Effector memory CD4-positive, alpha-beta T cell (primary cell): ENCODE results near the gene HDDC2.

Experiments used
- DNase-seq, 3 donors: peaks; one replicate each; pipeline ENCODE4 v3.0.0-alpha.2; 2020
- H3K27ac ChIP-seq: 2 replicates; pipeline ENCODE4 v1.7.0; 2013; ENCODE audit warnings: mild to moderate bottlenecking, low read length, moderate library complexity; ENCODE audit not compliant: insufficient read depth, poor library complexity, severe bottlenecking
- H3K27me3 ChIP-seq: replicated peaks from 2 replicates; pipeline ENCODE4 v1.7.0; 2013; ENCODE audit warnings: mild to moderate bottlenecking, low read length; ENCODE audit not compliant: insufficient read depth, control insufficient read depth, poor library complexity, severe bottlenecking
- H3K36me3 ChIP-seq: 2 replicates; pipeline ENCODE4 v1.7.0; 2013; ENCODE audit warnings: mild to moderate bottlenecking, low read length, moderate library complexity; ENCODE audit not compliant: control insufficient read depth, insufficient read depth
- H3K4me1 ChIP-seq: 2 replicates; pipeline ENCODE4 v1.7.0; 2013; ENCODE audit warnings: low read length, mild to moderate bottlenecking; ENCODE audit not compliant: control insufficient read depth, insufficient read depth, poor library complexity, severe bottlenecking
- H3K4me3 ChIP-seq: 2 replicates; pipeline ENCODE4 v1.7.0; 2013; ENCODE audit warnings: low read length, low read depth, mild to moderate bottlenecking; ENCODE audit not compliant: insufficient read depth, poor library complexity, severe bottlenecking
- H3K9me3 ChIP-seq: 2 replicates; pipeline ENCODE4 v1.7.0; 2013; ENCODE audit warnings: mild to moderate bottlenecking, low read length, moderate library complexity; ENCODE audit not compliant: control insufficient read depth

The HDDC2 gene

DNA sequence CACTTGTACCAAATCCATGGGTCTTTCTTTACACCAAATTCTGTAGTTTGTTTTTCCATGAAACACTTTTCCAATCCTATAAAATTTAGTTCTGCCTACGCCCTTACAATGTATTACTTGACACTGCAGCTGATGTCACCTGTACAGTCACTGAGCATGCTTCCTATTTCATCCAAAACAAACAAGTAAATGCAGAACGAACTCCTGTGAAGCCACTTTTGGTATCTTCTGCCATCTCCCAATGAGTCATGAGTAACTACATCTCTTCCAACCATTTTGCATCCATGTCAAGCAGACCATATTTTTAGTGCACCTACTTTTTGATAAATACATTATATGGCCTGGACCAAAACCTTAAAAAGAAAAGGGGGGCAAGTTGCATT, 42.4 kb downstream of the HDDC2 start:
- Histone ChIP-seq H3K27ac (no peak overlapping the region), H3K27me3 (no peaks in the 10 kb centered on the region), H3K4me1 (no peaks in the 10 kb centered on the region), H3K9me3 (no peaks in the 10 kb centered on the region), H3K4me3 (no peak overlapping the region), H3K36me3 (no peaks in the 10 kb centered on the region)
- DNase-seq: no peak

DNA sequence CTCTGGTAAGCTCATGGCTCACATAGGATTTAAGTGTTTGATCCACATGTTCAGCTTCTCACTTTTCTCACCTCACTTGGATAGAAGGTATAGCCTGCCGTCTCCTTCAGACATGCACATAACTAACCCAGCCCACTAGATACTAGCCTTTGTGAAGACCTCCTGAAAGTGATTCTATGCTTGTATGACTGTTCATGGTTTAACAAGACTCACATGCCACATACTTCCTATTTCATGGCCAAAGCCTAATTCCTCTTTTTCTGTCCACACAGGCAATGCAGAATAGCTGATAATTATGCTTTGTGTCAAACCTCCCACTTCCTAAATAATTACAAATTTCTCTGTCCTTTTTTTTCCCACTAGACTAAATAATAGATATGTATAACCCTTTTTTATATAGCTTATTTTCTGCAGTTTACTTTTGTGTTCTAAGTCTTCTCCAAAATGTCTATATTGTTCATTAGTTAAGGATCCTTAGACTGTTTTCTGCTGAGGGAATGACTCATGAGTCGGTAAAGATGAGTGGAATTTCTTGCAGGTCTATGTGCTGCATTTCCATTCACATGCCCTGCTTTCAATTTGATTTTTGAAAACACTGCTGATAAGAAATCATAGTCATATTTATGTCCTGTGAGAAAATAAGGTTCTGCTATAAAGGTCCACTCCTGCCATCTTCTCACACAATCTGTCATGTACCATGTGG, 43.0 kb downstream of the HDDC2 start:
- no peak for DNase-seq
- no peaks in the 10 kb centered on the region for H3K27me3 ChIP-seq
- no peaks in the 10 kb centered on the region for H3K36me3 ChIP-seq
- H3K4me3 ChIP-seq: no peak overlapping the region
- H3K9me3 ChIP-seq: no peaks in the 10 kb centered on the region
- H3K4me1 ChIP-seq: no peaks in the 10 kb centered on the region
- H3K27ac ChIP-seq: no peak overlapping the region

DNA sequence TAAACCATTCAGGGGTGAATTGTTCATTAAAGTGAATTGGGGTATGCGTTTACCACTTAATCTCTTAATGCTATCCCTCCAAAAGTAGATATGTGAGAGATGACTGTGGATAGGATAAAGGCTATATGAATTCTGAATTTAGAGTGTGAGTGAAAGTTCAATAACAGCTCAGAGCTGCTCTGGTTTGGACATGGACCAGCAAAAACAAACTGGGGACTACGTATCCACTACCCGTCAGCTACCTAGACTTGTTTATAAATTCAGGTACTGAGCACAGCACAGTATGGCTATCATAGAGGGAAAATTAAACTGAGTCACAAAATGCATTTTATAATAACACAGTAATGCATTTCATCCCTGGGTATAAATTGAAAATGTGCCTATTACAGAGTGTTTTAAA, 44.4 kb downstream of the HDDC2 start:
- Histone ChIP-seq H3K9me3 (no peaks in the 10 kb centered on the region), H3K4me1 (no peaks in the 10 kb centered on the region), H3K4me3 (no peak overlapping the region), H3K27me3 (no peaks in the 10 kb centered on the region), H3K36me3 (no peaks in the 10 kb centered on the region), H3K27ac (no peak overlapping the region)
- no peak for DNase-seq

DNA sequence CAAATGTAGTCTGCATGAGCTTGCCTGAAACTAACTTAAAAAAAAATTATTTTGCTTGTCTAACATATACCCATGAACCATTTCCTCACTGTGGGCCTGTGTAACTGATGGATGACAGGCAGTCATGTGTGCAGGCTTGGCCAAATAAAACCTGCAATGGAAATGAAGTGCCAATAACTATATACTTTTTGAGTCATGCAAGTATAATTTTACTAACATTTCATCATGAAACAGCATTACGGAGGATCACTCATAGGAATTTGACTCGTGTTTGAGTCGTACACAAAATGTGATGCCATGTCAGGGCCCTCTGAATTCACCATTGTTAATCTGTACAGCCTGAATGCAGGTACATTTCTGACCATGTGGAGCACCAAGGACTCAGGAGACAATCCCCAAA, 46.6 kb downstream of the HDDC2 start:
- DNase-seq: no peak
- no peak overlapping the region for H3K27ac ChIP-seq

DNA sequence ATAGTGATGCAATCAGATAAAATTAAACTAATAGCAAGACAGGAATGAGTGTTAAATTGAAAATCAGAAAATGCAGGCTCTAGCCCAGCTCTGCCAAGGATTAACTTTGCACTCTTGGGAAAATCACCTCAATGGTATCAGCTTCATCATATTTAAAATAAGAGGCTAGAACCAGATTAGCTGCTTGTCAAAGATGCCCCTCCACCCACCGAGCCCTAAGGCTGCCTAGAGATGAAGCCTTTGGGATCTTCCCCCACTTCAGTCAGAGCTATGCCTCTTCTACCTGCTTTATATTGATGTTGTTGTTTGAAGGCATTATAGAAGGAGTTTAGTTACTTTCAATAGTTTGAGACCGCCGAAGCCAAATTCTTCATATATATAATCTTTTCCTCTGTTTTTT, 47.4 kb downstream of the HDDC2 start:
- no peak for DNase-seq
- H3K4me3 ChIP-seq: no peak overlapping the region
- H3K4me1 ChIP-seq: no peaks in the 10 kb centered on the region
- no peaks in the 10 kb centered on the region for H3K36me3 ChIP-seq
- no peak overlapping the region for H3K27ac ChIP-seq
- no peaks in the 10 kb centered on the region for H3K27me3 ChIP-seq
- no peaks in the 10 kb centered on the region for H3K9me3 ChIP-seq

More for the DNA sequence above, 46.6 kb downstream of the HDDC2 start:
- Histone ChIP-seq H3K4me3 (no peak overlapping the region), H3K27me3 (no peaks in the 10 kb centered on the region), H3K4me1 (no peaks in the 10 kb centered on the region), H3K9me3 (no peaks in the 10 kb centered on the region), H3K36me3 (no peaks in the 10 kb centered on the region)

DNA sequence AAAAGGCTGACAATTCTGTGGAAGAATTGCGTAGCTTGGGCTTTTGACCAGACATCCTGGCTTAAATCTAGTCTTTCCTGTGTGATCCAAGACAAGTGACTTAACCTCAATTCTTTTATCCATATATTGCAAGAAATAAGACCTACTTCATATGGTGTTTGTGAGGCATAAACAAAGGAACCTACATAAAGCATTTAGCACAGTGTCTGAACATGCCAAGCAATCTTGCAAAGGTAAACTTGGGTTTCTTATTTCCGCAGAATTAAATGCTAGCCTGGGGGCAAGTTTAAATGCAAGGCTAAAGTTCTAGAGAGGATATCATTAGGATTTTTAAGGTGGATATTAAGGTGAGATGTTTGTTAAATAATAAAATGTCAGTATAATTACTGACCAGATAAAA, 47.9 kb downstream of the HDDC2 start:
- Histone ChIP-seq H3K36me3 (no peaks in the 10 kb centered on the region), H3K4me1 (no peaks in the 10 kb centered on the region), H3K27me3 (no peaks in the 10 kb centered on the region), H3K27ac (no peak overlapping the region), H3K4me3 (no peak overlapping the region), H3K9me3 (no peaks in the 10 kb centered on the region)
- DNase-seq: no peak

DNA sequence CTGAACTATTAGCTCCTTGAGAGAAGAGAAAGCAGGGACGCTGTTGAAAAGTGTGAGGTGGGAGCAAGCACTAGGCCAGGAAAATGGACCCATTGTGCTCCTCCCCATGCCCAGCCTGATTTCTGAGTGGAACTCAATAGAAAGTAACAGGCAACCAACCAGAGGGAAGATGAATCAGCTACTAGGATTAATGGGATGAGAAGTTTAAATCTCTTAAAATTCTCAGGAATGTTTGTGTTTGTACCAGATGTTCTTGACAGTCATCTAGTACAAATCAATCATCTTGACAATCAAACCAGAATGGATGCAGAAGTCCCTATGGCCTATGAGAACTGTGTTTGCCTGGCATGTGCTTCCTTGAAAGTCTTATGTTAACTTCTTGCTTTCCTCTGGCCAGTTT, 48.9 kb downstream of the HDDC2 start:
- Histone ChIP-seq H3K4me1 (no peaks in the 10 kb centered on the region), H3K9me3 (no peaks in the 10 kb centered on the region), H3K27ac (no peak overlapping the region), H3K4me3 (no peak overlapping the region), H3K27me3 (no peaks in the 10 kb centered on the region), H3K36me3 (no peaks in the 10 kb centered on the region)
- DNase-seq: no peak

DNA sequence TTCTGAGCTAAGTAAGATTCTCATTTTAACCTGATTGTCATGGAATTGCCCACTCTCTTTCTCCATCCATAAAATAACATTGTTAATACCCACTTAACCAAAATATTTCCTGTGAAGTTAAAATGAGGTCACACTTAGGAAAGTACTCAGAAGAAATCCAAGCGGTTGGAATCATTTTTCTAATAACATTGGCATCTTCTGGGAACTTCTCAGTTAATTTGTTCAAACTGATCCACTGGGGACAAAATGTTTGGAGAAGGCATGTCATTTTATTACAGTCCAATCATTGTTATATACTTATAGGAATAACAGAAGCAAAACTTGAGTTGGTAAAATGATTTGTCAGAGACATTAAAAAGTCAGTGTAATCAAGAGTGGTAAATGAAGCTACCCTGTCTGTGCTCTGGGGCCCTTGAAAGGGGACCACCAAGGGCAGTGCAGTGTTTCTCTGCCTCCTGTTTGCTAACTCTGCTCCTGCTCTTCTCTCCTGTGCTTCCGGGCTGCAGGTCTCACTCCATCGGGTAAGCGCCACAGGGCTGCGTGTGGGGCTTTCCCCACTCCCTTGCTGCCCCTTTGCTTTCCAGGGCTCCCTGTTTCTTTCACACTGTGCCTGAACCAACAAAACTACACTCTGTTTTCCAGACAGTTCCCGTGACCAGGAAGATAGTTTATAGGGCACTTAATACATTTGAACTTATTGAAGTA, 50.1 kb downstream of the HDDC2 start:
- no peaks in the 10 kb centered on the region for H3K27me3 ChIP-seq
- no peaks in the 10 kb centered on the region for H3K9me3 ChIP-seq
- no peak for DNase-seq
- no peak overlapping the region for H3K4me3 ChIP-seq
- H3K27ac ChIP-seq: no peak overlapping the region
- H3K36me3 ChIP-seq: no peaks in the 10 kb centered on the region
- H3K4me1 ChIP-seq: no peaks in the 10 kb centered on the region

DNA sequence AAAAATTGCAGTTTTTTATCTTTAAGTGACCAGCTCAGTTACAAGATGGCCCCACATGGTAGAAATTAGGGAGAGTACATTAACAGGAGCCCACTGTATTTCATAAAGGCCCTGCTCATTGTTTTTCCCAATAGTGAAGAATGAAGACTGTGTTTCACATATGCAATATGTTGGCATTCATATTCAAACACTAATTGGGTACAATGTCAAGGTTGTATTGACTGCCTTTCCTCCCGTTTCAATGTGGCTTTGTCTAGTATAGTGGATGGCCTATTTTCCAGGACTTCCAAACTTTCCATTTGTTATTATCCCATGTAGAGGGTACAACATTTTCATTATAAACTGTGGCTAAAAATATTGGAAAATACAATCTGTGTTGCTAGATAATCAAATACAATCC, 51.3 kb downstream of the HDDC2 start:
- H3K27ac ChIP-seq: no peak overlapping the region
- H3K27me3 ChIP-seq: no peaks in the 10 kb centered on the region
- H3K9me3 ChIP-seq: no peaks in the 10 kb centered on the region
- H3K4me1 ChIP-seq: no peaks in the 10 kb centered on the region
- no peak overlapping the region for H3K4me3 ChIP-seq
- no peak for DNase-seq
- H3K36me3 ChIP-seq: no peaks in the 10 kb centered on the region

DNA sequence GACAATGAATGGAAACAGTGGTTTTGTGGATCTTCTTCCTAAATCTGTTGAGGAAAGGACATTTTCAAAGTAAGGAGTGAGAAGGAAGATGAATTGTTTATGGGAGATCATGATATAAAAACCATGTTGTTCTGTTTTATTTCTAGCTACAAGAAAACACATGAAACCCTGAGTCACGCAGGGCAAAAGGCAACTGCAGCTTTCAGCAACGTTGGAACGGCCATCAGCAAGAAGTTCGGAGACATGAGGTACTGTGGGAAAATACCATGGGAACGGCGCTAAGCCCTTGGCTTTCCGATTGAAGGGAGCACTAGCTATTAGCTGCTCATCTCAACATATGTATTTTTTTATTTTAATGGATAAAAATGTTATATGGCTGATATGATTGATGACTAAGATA, 53.6 kb downstream of the HDDC2 start:
- no peak overlapping the region for H3K4me3 ChIP-seq
- no peak overlapping the region for H3K27ac ChIP-seq
- no peaks in the 10 kb centered on the region for H3K4me1 ChIP-seq
- DNase-seq: no peak
- no peaks in the 10 kb centered on the region for H3K36me3 ChIP-seq
- H3K9me3 ChIP-seq: no peaks in the 10 kb centered on the region
- no peaks in the 10 kb centered on the region for H3K27me3 ChIP-seq
